Neural cell (in vitro differentiated cells): ENCODE measurements around the gene HOXC13. TPM values are rescaled to one million over a fixed set of nuclear protein-coding genes. Genes with fewer than 3 reads are reported as not detected.

ENCODE experiments used
- H2AFZ ChIP-seq: fragments of 200-600, 300-800 bp; sonication (generic), shearing (Covaris generic); 2 replicates; pipeline ENCODE4 v1.6.0; 2014; ENCODE audit warnings: low read depth, mild to moderate bottlenecking, antibody characterized with exemption, low read length, moderate library complexity
- H3F3A ChIP-seq: fragments of 200-600 bp; shearing (Covaris generic); 2 replicates; pipeline ENCODE4 v1.6.1; 2016; ENCODE audit warnings: mild to moderate bottlenecking, moderate library complexity, mixed read lengths, antibody characterized with exemption, low read length; ENCODE audit not compliant: insufficient read depth, poor library complexity, severe bottlenecking
- H3K27ac ChIP-seq: fragments of 200-600, 300-800 bp; sonication (generic), shearing (Covaris generic); 2 replicates; pipeline ENCODE4 v1.5.1; 2014; ENCODE audit warnings: mild to moderate bottlenecking, low read length, moderate library complexity
- H3K27me3 ChIP-seq: fragments of 300-800, 200-600 bp; sonication (generic), shearing (Covaris generic); 2 replicates; pipeline ENCODE4 v1.6.0; 2014; ENCODE audit warnings: mild to moderate bottlenecking, low read depth, low read length, moderate library complexity; ENCODE audit not compliant: insufficient read depth
- H3K36me3 ChIP-seq: fragments of 300-800, 200-600 bp; sonication (generic), shearing (Covaris generic); 2 replicates; pipeline ENCODE4 v1.5.1; 2014; ENCODE audit warnings: mild to moderate bottlenecking, antibody characterized with exemption, low read length, moderate library complexity; ENCODE audit not compliant: insufficient read depth
- H3K4me2 ChIP-seq: fragments of 300-800, 200-600 bp; sonication (generic), shearing (Covaris generic); 2 replicates; pipeline ENCODE4 v1.6.0; 2014; ENCODE audit warnings: mild to moderate bottlenecking, low read length
- H3K4me3 ChIP-seq: fragments of 300-800, 200-600 bp; sonication (generic), shearing (Covaris generic); 2 replicates; pipeline ENCODE4 v1.5.1; 2014; ENCODE audit warnings: mild to moderate bottlenecking, low read length, moderate library complexity
- H3K79me2 ChIP-seq: fragments of 200-600 bp; shearing (Covaris generic); replicated peaks from 2 replicates; pipeline ENCODE4 v1.6.0; 2014; ENCODE audit warnings: mild to moderate bottlenecking, low read length, moderate library complexity; ENCODE audit not compliant: insufficient read depth
- H3K9ac ChIP-seq: fragments of 300-800, 200-600 bp; sonication (generic), shearing (Covaris generic); 2 replicates; pipeline ENCODE4 v1.6.1; 2016; ENCODE audit warnings: mild to moderate bottlenecking, low read length, mixed read lengths
- H3K9me2 ChIP-seq: fragments of 200-600 bp; shearing (Covaris generic); 2 replicates; pipeline ENCODE4 v1.6.1; 2016; ENCODE audit warnings: mild to moderate bottlenecking, low read length, mixed read lengths; ENCODE audit not compliant: insufficient read depth
- H3K9me3 ChIP-seq: fragments of 200-600, 300-800 bp; sonication (generic), shearing (Covaris generic); 2 replicates; pipeline ENCODE4 v1.6.1; 2016; ENCODE audit warnings: mild to moderate bottlenecking, mixed run types, low read length, moderate library complexity, mixed read lengths
- H4K20me1 ChIP-seq: fragments of 200-600 bp; shearing (Covaris generic); 2 replicates; pipeline ENCODE4 v1.6.1; 2016; ENCODE audit warnings: mild to moderate bottlenecking, mixed run types; ENCODE audit not compliant: insufficient read depth
- EP300 ChIP-seq: fragments of 450-650 bp; conservative IDR thresholded peaks from 2 replicates; pipeline ENCODE4 v1.6.1; 2014; ENCODE audit warnings: antibody characterized with exemption, mild to moderate bottlenecking, moderate library complexity; ENCODE audit not compliant: poor library complexity, severe bottlenecking
- EZH2 ChIP-seq: fragments of 200-600, 300-800 bp; shearing (Covaris generic), sonication (generic); IDR thresholded peaks from 2 replicates; pipeline ENCODE4 v1.6.1; 2014; ENCODE audit warnings: antibody characterized with exemption, low read length, borderline replicate concordance, mild to moderate bottlenecking; ENCODE audit not compliant: insufficient read depth, poor library complexity, severe bottlenecking
- MXI1 ChIP-seq: fragments of 450-650 bp; conservative IDR thresholded peaks from 2 replicates; pipeline ENCODE4 v1.6.1; 2014; ENCODE audit warnings: antibody characterized with exemption, mild to moderate bottlenecking; ENCODE audit not compliant: poor library complexity, severe bottlenecking
- POLR2AphosphoS5 ChIP-seq: IDR thresholded peaks from 2 replicates; pipeline ENCODE4 v1.6.1; 2012
- RAD21 ChIP-seq: fragments of 450-650 bp; conservative IDR thresholded peaks from 2 replicates; pipeline ENCODE4 v1.6.1; 2014; ENCODE audit warnings: antibody characterized with exemption, mild to moderate bottlenecking, moderate library complexity
- SMC3 ChIP-seq: fragments of 450-650 bp; conservative IDR thresholded peaks from 2 replicates; pipeline ENCODE4 v1.6.1; 2014; ENCODE audit warnings: antibody characterized with exemption, mild to moderate bottlenecking, moderate library complexity; ENCODE audit not compliant: poor library complexity
- TAF1 ChIP-seq: IDR thresholded peaks from 2 replicates; pipeline ENCODE4 v1.6.1; 2012; ENCODE audit warnings: low read depth
- polyA plus RNA-seq: library from polyadenylated mRNA; depleted of rRNA; stranded (reverse); fragments of >200 nt; gene quantifications from 2 replicates; pipeline ENCODE4 v1.2.3, GENCODE V29; 2014
- TF ChIP-seq, protein P1 (sequence below): IDR thresholded peaks from 2 replicates; pipeline ENCODE4 v1.6.1; 2012; ENCODE audit warnings: borderline replicate concordance
- TF ChIP-seq, protein P2 (sequence below): fragments of 450-650 bp; IDR thresholded peaks from 2 replicates; pipeline ENCODE4 v1.5.1; 2014; ENCODE audit warnings: antibody characterized with exemption, mild to moderate bottlenecking, moderate library complexity; ENCODE audit not compliant: poor library complexity, severe bottlenecking

The HOXC13 gene
- polyA plus RNA-seq, 1 donor from 2014 or later = not detected

DNA sequence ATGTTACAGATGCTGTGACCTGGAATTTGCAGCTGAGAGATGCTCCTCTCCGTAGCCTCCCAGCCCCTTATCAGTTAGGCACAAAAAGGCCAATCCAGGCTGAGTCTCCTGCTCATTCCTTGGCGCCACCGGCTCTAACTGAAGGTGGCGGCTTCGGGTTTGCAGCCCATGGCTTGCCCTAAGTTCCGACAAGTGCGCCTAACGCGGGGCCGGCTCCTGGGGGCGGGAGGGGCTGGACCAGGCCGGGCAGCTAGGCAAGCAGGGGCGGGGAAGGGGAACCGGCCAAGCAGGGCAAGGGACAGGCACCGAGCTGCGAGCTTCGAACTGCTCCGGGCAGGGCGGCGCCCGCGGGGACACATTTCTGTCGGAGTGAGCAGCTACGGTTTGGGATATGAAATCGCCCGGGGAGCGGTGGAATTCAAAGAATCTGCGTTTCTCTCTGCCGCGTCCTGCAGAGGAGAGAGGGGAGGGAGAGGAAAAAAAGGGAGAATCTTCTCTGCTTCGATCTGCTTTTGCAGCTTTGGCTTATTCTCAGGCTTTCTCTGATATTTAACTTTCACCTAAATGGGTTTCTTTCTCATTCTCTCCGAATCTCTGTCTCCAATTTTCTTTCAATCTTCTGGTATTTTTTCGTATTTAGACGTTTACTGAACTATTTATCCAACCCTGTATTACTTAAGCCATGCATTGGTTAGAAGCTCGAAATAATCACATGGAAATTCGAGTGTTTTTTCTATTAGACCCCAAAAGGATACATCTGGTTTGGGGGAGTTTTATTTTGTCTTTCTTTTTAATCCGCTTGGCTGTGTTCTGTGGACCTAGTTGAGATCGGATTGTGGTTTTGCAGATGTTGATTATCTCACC, 14.5 kb downstream of the HOXC13 start:
- H4K20me1 ChIP-seq = no peaks in the 10 kb centered on the region
- no peaks in the 10 kb centered on the region for H3K9me2 ChIP-seq
- H3K9me3 ChIP-seq = no peaks in the 10 kb centered on the region
- H3K9ac ChIP-seq = no peak overlapping the region
- no peak overlapping the region for H2AFZ ChIP-seq
- H3K4me2 ChIP-seq = no peak overlapping the region
- H3K27me3 ChIP-seq = peaks cover 100% of the 10 kb centered on the region
- no peaks in the 10 kb centered on the region for H3F3A ChIP-seq
- no peaks in the 10 kb centered on the region for H3K36me3 ChIP-seq
- no peak overlapping the region for H3K27ac ChIP-seq
- TF ChIP-seq EZH2 = peak; percentile 87
- no peak for TF ChIP-seq SMC3
- TF ChIP-seq EP300 = no peak
- H3K4me3 ChIP-seq = no peak overlapping the region
- H3K79me2 ChIP-seq = no peaks in the 10 kb centered on the region

DNA sequence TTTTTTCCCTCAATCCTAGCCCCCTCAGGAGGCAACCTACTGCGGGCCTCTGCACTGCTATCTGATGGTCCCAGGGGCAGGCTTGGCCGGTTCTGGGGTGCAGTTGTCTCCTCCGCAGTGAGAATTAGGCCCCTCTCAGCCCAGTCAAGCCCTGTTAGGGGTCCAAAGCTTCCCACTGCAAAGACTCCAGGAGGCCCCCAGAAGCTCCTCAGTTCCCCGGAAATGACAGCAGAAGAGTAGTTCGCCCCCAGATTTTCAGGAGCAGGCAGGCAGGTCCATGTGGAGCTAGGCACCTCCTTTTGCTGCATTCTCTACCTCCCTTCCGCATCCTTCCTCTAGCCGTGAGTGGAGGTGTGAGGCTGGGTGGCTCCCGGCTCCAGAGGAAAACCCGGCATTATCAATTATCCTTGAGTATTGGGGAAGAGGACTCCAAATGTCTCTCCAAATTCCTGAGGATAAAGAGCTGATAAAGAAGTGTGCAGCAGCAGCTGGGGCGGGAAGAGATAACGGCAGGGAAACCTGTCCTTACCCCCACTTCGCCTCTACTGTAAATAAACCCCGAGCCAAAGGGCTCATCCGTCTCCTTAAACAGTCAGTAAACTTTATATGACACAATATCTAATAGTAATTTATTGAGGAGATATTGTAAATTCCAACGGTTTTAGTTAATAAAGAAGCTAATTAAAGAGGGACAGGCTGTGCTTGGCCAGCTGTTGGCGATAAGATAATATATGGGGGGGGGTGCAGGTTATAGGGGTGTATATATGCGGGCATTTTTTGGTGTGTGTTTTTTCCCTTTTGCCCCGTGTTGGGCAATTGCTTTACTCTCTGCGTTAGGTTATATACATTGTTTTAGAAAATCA, 15.4 kb downstream of the HOXC13 start:
- Histone ChIP-seq H3K9me3 (no peaks in the 10 kb centered on the region), H3K4me3 (no peak overlapping the region), H3K9ac (no peak overlapping the region), H3K27me3 (peaks cover 100% of the 10 kb centered on the region), H3K9me2 (no peaks in the 10 kb centered on the region), H3K79me2 (no peaks in the 10 kb centered on the region), H3K36me3 (no peaks in the 10 kb centered on the region), H4K20me1 (no peaks in the 10 kb centered on the region), H3F3A (no peaks in the 10 kb centered on the region), H3K4me2 (no peak overlapping the region), H2AFZ (no peak overlapping the region), H3K27ac (no peak overlapping the region)
- no peak for TF ChIP-seq SMC3
- TF ChIP-seq EP300 = no peak
- TF ChIP-seq RAD21 = no peak
- no peak for TF ChIP-seq POLR2AphosphoS5
- no peak for TF ChIP-seq TAF1
- no peak for TF ChIP-seq MXI1
- TF ChIP-seq, protein P1, sequence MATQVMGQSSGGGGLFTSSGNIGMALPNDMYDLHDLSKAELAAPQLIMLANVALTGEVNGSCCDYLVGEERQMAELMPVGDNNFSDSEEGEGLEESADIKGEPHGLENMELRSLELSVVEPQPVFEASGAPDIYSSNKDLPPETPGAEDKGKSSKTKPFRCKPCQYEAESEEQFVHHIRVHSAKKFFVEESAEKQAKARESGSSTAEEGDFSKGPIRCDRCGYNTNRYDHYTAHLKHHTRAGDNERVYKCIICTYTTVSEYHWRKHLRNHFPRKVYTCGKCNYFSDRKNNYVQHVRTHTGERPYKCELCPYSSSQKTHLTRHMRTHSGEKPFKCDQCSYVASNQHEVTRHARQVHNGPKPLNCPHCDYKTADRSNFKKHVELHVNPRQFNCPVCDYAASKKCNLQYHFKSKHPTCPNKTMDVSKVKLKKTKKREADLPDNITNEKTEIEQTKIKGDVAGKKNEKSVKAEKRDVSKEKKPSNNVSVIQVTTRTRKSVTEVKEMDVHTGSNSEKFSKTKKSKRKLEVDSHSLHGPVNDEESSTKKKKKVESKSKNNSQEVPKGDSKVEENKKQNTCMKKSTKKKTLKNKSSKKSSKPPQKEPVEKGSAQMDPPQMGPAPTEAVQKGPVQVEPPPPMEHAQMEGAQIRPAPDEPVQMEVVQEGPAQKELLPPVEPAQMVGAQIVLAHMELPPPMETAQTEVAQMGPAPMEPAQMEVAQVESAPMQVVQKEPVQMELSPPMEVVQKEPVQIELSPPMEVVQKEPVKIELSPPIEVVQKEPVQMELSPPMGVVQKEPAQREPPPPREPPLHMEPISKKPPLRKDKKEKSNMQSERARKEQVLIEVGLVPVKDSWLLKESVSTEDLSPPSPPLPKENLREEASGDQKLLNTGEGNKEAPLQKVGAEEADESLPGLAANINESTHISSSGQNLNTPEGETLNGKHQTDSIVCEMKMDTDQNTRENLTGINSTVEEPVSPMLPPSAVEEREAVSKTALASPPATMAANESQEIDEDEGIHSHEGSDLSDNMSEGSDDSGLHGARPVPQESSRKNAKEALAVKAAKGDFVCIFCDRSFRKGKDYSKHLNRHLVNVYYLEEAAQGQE = no peak
- TF ChIP-seq, protein P2, sequence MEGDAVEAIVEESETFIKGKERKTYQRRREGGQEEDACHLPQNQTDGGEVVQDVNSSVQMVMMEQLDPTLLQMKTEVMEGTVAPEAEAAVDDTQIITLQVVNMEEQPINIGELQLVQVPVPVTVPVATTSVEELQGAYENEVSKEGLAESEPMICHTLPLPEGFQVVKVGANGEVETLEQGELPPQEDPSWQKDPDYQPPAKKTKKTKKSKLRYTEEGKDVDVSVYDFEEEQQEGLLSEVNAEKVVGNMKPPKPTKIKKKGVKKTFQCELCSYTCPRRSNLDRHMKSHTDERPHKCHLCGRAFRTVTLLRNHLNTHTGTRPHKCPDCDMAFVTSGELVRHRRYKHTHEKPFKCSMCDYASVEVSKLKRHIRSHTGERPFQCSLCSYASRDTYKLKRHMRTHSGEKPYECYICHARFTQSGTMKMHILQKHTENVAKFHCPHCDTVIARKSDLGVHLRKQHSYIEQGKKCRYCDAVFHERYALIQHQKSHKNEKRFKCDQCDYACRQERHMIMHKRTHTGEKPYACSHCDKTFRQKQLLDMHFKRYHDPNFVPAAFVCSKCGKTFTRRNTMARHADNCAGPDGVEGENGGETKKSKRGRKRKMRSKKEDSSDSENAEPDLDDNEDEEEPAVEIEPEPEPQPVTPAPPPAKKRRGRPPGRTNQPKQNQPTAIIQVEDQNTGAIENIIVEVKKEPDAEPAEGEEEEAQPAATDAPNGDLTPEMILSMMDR = no peak
- no peak for TF ChIP-seq EZH2
